HG03520 (cell line): Measurements from ENCODE around the gene STK31.
"Not testable (repeated sequence)": the region's sequence is repeated elsewhere in the genome, so short reads cannot be mapped to it uniquely, and the experiment has no call there.

Experiments
- ATAC-seq: cut with Tn5 transposase; IDR thresholded peaks from one replicate; pipeline ENCODE4 v1.9.1; 2021; ENCODE audit warnings: mild to moderate bottlenecking, moderate library complexity; ENCODE audit not compliant: unreplicated experiment

Gene STK31

DNA sequence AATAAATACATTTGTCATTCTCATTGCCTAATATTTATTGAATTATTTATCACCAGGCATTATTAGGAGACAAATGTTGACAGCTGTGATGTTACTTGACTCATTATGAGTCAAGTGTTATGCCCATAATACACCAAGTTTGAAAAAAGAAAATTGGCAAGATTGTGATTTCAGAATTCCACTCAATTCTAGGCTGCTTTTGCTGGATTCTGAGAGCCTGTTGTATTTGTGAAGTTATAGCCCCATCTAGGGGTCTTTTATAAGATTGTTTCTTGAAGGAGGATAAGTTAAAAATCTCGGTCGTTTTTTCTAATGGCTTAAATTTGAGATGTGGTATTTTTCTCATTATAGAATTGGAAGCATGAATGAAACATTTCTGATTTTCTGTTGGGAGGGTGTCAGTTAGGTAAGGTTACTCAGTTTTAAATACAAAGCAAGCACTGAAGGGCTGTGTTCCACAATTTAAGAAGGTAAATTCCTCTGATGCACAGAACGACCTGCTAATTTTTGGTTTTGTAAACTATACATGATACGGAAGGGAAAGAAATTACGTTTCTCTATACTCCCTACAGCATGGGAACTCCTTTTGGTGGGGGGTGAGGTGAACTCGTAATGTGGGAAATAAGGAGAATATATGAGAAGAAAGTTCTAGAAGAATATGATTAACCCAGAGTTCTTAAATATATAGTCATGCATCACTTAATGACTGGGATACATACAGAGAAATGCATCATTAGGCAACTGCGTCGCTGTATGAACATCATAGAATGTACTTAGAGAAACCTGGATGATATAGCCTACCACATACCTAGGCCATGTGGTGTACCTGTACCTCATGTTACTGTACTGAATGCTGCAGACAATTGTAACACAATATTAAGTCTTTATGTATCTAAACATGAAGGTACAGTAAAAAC lies 2.6 kb downstream of the STK31 start:
- ATAC-seq: no peak

DNA sequence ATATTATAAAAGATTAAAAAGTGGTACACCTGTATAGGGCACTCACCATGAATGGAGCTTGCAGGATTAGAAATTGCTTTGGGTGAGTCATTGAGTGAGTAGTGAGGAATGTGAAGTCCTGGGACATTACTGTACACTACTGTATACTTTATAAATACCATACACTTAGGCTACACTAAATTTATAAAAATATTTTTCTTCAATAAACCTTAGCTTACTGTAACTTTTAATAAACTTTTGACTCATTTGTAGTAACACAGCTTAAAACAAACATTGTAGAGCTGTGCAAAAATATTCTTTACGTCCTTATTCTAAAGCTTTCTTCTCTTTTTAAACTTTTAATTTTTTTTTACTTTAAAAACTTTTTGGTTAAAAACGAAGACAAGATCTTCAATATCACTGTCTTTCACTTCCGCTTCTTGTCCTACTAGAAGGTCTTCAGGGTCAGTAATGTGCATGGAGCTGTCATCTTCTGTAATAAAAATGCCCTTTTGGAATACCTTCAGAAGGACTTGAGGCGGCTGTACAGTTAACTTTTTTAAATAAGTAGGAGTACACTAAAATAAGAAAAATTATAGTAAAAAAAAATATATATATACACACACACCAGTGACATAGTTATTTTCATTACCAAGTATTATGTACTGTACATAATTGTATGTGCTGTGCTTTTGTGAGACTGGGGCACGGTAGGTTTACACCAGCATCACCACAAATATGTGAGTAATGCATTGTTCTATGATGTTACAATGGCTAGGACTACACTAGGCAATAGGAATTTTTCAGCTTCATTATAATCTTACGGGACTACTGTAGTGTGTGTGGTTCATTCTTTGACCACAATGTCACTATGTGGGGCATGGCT lies 3.5 kb downstream of the STK31 start:
- no peak for ATAC-seq

DNA sequence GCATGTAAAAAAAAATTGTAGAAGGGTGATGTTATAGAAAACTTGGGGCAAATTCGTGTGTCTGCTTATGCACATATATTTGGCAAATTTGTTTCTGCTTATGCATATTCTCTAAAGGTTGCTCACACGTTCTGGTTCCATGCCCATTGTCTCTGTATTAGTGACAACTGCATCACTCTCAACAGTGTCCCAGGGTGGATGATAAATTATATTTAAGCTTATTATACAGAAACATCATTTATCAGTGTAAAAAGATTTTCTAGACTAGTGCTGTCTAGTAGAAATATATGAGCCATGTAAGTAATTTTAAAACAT lies 4.1 kb downstream of the STK31 start:
- no peak for ATAC-seq

DNA sequence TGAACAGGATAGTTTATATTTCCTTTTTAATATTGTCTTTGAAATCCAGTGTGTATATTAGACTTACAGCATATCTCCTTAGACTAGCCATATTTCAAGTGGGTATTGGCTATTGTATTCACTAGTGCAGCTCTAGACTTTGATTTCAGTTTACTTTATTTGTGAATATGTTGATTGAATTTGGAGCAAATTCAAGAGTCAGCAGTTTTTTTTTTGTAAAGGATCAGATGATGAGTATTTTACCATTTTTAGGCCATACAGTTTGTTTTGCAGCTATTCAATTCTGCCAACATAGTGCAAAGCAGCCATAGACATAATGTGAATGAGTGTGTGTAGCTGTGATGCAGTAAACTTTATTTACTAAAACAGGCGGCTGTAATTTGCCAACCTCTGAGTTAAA lies 4.6 kb downstream of the STK31 start:
- ATAC-seq: no peak

DNA sequence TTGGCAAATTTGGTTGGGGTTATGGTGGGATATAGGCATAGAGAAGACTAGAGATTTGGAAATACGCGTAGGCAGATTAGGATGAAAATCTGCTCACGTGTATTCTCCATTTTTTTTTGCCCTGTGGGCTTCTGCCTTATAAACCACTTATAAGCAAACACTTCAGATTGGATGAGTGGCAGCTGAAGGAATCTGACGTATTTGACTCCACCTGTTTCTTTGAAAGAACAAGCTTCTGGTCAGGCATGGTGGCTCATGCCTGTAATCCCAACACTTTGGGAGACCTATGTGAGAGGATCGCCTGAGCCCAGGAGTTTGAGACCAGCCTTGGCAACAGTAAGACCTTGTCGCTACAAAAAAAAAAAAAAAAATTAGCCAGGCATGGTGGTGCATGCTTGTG lies 5.1 kb downstream of the STK31 start:
- no peak for ATAC-seq

DNA sequence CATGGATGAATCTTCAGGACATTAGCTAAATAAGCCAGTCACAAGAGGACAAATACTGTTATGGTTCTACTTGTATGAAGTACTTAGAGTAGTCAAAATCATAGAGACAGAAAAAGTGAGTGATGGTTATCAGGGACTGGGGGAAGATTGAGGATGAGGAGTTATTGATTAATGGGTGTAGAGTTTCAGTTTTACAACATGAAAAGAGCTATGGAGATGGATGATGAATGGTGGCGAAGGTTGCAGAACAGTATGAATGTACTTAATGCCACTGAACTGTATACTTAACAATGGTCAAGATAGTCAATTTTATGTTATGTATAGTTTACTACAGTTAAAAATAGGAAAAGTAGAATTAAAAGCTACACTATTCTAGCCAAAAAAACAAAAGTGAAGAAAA lies 7.8 kb downstream of the STK31 start:
- ATAC-seq: no peak

DNA sequence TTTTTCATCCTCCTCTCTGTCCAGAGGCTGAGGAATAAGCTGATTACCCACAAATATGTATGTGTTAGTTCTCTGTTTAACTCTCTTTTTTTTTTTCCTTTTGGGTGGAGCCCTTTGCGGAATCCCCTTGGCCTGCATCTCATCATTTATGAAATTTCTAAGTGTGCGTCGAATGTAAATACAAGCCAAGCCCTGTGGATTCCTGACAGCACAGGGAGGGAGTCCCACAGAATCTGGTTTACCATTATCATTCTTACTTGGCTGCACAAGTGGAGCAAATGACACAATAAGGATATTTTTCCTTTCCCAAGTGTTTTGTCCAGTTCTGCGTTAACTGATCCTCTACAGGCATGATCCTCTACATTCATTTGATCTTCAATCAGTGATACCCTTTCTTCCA lies 11.4 kb downstream of the STK31 start:
- ATAC-seq: no peak

DNA sequence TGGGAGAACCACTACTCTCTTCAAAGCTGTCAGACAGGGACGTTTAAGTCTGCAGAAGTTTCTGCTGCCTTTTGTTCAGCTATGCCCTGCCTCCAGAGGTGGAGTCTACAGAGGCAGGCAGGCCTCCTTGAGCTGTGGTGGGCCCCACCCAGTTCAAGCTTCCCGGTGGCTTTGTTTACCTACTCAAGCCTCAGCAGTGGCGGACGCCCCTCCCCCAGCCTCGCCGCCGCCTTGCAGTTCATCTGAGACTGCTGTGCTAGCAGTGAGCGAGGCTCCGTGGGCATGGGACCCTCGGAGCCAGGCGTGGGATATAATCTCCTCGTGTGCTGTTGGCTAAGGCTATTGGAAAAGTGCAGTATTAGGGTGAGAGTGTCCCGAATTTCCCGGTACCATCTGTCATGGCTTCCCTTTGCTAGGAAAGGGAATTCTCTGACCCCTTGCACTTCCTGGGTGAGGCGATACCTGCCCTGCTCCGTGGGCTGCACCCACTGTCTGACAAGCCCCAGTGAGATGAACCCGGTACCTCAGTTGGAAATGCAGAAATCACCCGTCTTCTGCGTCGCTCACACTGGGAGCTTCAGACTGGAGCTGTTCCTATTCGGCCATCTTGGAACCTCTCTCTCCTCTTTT lies 12.7 kb downstream of the STK31 start:
- ATAC-seq: not testable (repeated sequence)

DNA sequence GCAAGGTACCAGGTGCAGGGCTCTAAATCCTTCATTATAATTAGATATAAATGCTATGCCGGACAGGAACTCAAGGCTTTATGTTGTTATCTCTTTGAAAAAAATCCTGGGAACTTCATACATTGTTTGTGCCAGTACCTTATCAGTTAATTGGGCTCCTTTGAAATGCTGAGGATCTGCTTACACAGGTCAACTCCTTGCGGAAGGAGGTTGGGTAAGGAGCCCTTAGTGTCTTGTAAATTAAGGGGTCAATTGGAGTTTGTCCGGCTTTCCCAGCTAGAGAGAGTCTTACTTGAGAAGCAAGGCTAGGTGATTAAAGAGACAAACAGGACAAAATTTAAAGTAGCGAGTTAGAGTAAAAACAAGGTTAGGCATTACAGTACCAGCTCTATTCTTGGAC lies 14.1 kb downstream of the STK31 start:
- ATAC-seq: not testable (repeated sequence)

DNA sequence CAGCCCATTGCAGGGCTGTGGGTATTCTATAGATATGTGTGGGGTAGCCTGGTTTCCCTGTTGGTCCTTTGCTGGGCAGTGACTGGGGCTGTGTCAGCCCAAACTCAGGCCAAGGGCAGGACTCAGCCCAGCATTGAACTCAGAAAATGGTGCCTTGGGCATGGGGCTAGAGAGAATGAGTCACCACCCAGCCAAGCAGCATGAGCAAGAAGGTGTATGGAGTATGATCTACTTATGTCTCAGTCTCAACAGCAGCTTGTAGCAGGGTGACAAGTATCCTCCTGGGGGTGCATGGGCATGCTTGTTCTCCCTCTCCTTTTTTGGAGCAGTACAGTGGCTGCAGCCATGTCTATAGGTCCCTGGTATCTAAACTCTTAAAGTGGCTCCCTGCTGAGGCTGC lies 32.0 kb downstream of the STK31 start:
- ATAC-seq: no peak

DNA sequence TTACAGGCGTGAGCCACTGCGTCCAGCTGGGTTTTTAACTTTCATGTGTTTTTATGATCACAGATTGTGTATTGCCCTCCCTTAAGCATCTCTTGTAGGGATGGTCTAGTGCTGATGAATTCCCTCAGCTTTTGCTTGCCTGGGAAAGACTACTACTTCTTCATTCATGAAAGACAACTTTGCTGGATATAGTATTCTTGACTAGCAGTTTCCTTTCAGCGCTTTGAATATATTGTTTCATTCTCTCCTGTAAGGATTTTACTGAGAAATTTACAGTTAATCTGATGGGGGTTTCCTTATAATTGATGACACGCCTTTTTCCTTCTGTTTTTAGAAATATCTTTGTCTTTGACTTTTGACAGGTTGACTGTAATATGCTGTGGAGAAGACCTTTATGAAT lies 33.2 kb downstream of the STK31 start:
- ATAC-seq: no peak

DNA sequence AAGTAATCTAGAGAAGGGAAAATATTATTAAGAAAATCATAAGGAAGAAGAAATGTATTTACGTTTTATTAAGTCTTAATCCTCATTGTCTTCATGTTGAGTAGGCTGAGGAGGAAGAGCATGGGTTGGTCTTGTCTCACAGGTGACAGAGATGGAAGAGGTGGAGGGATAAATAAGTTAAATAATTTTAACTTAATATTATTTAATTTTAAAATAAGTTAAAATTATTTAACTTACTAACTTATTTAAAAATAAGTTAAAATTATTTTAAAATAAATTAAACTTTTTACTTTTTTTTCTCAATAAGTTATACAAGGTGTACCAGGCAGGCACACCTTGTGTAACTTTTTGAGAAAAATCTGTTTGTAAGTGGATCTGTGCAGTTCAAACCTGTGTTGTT lies 36.6 kb downstream of the STK31 start:
- ATAC-seq: no peak

DNA sequence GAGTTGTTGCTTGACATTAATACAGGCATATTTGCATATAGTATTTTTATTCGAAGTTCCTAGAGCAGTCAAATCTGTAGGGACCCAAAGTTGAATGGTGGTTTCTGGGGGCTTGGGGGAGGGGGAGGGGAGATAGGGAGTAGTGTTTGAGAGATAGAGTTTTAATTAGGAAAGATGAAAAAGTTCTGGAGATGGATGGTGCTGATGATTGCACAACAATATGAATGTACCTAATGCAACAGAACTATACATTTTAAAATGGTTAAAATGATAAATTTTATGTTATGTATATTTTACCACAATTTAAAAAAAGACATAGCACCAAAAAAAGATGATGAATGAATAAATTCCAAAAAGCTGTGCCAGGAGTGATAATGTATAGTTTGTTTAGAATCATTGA lies 41.8 kb downstream of the STK31 start:
- ATAC-seq: no peak

DNA sequence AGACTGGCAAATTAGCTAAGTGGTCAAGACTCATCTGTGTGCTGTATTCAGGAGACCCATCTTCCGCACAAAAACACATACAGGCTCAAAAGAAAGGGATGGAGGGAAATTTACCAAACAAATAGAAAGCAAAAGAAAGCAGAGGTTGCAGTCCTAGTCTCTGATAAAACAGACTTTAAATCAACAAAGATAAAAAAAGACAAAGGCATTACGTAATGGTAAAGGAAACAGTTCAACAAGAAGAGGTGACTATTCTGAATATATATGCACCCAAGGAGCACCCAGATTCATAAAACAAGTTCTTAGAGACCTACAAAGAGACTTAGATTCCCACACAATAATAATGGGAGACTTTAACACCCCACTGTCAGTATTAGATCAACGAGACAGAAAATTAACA lies 48.8 kb downstream of the STK31 start:
- ATAC-seq: not testable (repeated sequence)

DNA sequence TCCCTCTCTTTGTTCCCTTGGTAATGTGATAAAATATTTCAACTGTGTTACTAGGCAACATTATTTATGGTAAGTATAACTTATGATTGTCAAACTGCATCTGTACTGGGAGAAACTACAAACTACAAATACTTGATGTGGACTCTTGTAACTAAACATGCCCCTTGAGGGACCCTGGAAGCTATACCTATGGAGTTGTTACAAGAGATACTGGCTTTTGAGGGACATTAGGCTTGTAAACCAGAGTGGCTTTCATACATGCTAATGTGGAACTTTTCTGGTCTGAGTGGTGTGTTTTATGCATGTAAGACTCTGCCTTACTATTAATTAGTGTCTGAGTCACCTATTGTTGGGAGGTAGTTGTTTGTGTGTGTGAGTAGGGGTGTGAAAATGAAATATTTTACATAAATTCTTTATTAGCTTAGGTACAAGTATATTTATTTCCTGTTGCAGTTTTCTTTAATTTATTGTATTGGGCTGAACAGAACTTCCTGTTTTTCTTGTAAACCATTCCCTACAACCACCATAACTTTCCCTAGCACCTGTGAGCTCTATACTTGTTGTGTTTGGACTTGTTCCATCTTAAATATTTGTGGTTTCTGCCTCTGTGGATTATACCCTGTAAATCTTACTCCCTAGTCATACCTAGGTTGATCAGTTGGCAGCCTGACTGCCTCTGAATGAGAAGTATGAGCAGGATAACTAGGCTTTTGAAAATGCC lies 49.8 kb downstream of the STK31 start:
- ATAC-seq: no peak

DNA sequence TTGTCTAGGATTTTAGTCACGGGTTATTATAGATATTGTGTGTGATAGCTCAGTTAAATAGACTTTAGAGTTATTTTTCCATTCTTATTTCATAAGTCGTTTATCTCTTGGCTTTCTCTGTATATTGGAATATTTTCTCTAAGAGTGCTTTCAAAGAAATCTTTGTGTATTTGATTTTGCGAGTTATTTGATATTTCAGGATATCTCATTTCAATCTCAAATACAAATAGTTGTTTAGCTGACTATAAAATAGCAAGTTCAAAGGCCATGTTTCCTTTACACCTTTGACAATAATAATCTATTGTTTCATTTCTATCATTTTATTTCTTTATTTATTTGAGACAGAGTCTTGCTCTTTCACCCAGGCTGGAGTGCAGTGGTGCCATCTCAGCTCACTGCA lies 55.9 kb downstream of the STK31 start:
- ATAC-seq: no peak

DNA sequence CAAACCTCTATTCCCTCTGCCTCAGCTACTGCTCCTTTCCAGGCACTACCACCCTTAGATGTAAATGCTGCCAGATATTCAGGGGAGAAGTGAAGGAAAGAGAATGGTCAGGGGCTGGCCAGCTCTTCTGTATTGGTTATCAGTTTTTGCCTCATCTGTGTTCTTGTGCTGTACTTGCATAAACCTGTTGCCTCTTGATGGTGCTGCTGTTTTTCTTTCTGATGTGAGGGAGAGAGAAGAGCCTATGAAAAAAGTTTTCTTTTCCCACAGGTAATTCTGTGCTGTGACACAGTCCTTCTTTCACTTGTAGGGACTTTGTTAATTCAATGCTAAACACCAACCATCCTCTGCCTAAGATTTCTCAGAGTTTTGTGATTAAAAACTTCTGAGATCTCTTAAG lies 57.5 kb downstream of the STK31 start:
- ATAC-seq: no peak

DNA sequence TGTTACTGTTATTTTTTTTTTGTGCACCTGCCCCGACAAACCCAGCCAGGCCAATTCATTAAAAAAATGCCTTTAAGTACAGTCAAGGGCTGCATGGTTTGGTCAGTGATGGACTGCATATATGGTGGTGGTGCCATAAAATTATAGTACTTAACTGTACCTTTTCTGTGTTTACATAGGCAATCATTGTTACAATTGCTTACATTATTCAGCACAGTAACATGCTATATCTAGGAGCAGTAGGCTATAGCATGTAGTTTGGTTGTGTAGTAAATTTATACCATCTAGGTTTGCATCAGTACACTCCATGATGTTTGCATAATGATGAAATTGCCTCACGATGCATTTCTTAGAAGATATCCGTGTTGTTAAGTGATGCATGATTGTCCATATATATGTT lies 58.0 kb downstream of the STK31 start:
- ATAC-seq: no peak

DNA sequence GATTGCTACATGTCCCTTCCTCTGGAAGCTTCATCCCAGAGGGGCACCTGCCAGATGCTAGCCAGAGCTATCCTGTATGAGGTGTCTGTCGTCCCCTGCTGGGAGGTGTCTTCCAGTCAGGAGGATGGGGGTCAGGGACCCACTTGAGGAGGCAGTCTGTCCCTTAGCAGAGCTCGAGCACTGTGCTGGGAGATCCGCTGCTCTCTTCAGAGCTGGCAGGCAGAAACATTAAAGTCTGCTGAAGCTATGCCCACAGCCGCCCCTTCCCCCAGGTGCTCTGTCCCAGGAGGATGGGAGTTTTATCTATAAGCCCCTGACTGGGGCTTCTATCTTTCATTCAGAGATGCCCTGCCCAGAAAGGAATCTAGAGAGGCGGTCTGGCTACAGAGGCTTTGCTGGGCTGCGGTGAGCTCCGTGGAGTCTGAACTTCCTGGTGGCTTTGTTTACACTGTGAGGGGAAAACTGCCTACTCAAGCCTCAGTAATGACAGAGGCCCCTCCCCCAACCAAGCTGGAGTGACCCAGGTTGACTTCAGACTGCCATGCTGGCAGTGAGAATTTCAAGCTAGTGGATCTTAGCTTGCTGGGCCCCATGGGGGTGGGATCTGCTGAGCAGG lies 69.3 kb downstream of the STK31 start:
- ATAC-seq: not testable (repeated sequence)

DNA sequence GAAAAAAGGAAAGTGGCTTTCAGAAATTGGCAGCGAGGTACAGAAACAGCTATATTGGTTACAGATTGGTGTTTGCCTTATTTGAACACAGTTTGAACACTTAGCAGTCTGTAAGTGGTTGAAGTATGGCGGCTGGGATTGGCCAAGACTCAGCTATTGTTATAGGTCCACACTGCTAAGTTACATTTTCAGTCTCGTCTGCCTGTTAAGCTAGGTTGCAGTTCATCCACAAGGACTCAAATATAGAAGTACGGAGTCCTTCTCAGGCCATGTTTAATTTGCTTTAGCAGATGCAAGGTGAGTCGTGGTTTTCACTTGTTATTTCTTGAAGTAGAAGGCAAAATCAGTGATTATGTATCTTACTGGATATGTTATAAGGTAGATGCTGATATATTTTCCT lies 73.1 kb downstream of the STK31 start:
- no peak for ATAC-seq

DNA sequence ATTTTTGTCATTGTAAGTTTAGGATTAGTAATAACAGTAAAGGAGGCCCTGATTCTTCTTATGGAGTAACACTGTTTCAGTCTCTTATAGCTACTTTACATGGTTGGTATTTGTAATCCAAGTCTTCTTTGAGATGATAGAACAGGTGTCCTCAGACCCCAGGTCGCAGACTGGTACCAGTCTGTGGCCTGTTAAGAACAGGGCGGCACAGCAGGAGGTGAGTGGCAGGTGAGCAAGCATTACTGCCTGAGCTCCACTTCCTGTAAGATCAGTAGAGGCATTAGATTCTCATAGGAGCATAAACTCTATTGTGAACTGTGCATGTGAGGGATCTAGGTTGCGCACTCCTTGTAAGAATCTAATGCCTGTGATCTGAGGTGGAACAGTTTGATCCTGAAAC lies 77.3 kb downstream of the STK31 start:
- no peak for ATAC-seq
